Activated effector memory CD4-positive, alpha-beta T cell treated with Interleukin-2 at 50 U/mL for 16 hours (primary cell): ENCODE results near the gene PCYT1A.
A peak's percentile ranks its signal among the peaks of the same experiment; 100 is the strongest.

ENCODE experiments used
- DNase-seq: peaks from one replicate; pipeline ENCODE4 v3.0.0-alpha.2; 2020

The PCYT1A gene

DNA sequence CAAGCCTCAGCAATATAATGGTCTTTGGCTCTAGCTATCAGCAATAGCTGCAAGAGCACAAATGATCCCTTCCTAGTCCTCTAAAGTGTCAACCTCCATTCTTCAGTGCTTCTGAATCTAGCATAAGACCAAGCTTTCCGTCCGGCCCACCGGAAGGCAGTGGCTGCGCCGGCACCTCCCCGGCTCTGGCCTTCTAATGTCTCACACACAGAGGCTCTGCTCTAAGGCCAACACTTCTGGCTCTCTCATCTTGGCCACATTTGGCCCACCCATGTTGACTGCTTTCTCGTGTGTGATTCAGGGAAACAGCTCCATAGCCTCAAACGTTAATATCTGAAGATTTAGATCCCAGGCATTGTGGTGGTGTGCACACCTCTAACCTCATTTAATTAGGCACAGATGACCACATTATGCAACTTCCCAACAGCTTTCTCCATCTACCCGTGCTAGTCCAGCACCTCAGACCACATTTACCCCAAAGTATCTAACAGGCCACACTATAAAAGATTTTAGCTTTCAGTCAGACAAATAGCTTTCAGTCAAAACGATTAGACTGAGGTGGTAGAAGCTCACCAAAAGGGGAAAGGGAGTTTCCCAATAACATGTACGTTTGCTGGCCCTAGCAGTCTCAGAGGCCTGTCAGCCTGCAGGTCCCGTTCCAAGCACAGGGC, 51.9 kb downstream of the PCYT1A start:
- DNase-seq, result no peak

DNA sequence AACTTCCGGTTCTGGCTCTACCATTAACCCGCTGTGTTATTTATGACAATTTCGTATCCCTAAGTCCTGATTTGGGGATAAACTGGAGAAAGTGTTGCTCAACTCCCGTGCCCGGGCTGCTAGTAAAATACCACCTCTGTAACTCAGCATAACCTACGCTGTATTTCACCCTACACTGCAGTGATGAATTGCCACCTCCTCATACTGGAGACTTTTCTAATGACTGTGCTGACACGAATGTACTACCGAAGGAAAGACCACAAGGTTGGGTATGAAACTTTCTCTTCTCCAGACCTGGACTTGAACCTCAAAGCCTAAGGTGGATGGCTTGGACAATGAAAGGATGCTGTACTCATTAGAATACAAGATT, 54.7 kb downstream of the PCYT1A start:
- no peak for DNase-seq

DNA sequence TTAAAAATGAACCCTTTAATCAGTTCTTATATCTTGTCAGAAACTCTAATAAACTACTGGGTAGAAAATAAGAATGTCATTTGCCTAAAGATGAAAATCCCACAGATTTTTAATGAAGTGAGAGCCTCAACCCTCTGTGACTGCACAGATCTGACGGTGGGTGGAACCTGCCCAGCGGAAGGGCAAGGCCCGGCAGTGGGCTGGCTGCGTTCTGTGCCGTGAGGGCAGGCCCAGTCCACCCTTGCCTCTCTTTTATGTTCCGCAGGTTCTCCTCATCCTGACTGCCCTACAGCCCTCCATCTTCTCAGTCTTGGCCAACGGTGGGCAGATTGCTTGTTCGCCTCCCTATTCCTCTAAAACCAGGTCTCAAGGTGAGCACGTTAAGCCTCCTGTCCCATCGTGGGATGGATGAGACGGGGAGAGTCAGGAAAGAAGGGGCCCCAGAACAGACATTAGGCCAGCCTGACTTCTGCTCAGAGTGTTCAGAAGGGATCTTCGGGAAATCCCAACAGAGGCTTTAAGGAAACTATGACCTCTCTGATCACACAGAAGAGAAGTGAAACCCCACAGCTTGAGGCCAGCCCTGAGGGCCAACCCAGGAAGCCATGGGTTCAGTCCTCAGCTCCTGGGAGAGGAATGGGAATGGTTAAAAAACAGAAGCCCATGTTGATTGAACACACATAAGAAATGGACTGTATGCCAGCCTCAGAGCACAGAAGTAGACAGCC, 55.2 kb downstream of the PCYT1A start:
- no peak for DNase-seq

DNA sequence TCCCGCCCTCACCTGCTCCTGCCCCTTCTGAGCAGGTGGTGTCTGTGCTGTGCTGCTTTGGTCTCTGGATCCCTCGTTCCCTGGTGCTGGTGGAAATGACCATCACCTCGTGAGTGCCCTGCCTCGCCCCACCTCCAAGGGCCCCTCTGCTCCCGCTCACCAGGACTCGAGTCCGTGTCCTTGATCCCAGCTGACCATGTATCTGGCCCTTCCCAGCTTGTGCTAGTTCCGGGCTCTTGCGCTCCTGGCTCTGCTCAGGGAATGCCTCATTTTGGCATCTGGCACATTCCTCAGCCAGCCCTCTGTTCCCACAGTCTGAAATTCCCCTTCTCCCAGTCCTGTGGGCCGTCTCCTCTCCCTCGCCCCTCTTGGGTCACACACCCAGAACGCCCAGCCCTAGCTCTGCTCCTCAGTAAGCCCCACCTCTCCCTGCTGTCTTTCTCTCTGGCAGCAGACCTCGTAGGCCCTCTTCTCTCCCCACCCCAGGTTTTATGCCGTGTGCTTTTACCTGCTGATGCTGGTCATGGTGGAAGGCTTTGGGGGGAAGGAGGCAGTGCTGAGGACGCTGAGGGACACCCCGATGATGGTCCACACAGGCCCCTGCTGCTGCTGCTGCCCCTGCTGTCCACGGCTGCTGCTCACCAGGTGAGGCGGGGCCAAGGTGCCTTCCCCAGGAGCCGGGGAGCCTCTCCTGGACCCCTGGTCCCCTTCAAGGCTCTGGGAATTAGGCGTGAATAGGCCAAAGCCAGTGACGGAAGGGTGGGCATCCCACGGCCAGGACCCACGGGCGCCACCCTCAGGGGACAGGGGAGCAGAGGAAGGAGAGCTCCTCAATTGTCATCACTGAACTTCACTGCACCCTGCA, 59.7 kb downstream of the PCYT1A start:
- DNase-seq, result no peak

DNA sequence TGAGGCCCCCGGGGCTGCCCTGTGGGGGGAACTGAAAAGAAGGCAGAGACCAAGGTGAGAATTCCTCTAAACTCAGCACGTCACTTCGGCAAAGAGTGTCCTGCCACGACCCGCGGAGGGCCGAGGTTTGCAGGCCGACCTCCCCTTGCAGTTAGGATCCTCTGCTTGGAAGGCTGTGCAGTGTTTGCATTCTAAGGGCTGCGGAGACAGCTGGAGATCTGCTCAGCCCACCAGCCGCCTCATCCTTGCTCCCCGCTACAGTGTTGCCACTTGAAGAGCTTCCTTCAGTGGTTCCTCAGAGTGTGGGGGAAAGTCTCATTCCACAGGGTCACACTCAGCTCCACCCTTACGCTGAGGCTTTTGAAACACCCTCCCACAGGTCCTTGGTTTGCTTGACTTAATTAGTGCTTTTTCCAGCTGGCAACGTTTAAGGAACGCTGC, 60.4 kb downstream of the PCYT1A start:
- no peak for DNase-seq

DNA sequence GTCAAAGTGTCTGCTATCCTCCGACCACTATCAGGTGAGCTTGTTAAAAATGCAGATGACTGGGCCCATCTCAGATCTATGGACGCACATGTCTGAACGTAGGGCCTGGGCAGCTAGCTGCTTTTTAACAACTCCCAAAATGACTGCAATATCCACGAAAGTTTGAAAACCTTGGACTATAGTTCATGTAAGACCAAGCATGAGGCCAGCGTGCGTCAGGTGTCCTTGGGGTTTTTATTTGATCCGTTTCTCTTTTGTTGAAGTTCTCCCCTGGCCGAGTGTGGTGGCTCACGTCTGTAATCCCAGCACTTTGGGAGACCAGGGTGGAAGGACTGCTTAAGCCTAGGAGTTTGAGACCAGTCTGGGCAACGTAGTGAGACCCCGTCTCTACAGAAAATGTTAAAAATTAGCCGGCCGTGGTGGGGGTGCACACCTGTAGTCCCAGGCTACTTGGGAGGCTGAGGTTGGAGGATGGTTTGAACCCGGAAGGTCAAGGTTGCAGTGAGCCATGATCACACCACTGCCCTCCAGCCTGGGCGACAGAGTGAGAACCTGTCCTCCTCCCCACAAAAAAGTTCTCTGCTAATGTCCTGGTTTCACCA, 61.7 kb downstream of the PCYT1A start:
- DNase-seq, result no peak

DNA sequence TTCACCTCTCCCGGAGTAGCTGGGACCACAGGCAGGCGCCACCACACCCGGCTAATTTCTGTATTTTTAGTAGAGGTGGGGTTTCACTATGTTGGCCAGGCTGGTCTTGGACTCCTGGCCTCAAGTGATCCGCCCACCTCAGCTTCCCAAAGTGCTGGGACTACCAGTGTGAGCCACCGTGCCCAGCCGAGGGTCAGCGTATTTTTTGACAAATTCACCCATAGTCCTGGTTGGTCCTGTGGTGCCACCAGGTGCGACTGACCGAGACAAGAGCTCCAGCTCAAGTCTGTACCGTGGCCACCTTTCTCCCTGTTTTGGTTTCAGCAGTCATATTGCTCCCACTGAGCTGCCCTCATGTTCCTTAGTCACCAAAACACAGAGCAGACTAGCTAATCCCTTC, 62.4 kb downstream of the PCYT1A start:
- no peak for DNase-seq

DNA sequence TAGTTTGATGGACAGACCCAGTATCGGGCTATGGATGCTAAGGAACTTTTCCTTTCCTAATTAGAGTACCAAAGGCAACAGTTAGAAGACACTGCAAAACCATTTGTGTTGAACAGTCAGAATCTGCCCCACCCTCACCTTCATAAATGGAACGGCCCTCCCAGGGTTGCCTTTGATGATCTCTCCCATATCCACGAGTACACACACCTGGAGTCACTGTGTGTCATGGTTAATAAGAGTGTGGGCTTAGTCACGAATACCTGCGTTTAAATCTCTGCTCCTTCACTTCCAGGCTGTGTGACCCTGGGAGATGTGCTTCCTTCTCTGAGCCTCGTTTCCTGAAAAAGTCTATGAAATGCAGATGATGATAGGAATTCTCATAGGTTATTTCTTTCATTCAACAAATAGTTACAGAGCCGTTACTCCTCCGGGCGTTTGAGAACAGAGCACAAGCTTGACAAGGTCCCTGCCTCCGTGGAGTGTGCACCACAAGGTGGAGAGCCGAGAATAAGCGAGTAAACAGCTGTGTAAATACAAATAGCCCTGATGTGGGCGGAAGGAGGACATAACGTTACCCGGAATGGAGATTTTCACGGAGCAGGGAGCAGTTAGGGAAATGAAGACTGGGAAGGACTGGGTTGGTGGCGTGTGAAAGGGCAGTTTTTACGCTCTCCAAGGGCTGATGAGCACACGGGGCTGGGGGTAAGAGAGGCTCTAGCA, 64.5 kb downstream of the PCYT1A start:
- no peak for DNase-seq

DNA sequence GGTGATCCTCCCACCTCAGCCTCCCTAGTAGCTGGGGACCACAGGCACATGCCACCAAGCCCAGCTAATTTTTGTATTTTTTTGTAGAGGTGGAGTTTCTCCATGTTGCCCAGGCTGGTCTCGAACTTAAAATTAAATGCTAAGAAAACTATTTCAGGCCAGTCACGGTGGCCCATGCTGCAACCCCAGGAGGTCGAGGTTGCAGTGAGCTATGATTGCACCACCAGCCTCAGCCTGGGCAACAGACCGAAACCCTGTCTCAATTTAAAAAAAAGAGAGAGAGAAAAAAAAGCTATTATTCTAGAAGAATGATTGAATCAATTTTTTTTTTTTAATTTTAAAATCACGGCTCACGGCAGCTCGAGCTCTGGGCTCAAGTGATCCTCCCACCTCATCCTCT, 66.5 kb downstream of the PCYT1A start:
- DNase-seq, result no peak

DNA sequence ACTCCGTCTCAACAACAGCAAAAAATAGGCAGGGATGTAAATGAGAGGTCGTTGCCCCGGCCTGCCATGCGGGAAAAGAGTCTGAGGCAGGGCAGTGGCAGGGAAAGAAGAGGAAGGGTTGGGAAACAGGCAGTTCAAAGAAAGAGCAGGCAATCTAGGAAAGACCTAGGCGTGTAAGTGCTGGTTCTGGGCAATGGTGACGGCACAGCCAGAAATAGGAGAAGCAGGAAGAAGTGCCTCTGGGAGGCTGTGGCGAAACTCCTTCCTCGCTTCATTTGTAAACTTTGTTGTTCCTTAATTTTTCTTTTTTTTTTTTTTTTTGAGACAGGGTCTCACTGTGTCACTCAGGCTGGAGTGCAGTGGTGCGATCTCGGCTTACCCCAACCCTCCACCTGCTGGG, 66.9 kb downstream of the PCYT1A start:
- no peak for DNase-seq

DNA sequence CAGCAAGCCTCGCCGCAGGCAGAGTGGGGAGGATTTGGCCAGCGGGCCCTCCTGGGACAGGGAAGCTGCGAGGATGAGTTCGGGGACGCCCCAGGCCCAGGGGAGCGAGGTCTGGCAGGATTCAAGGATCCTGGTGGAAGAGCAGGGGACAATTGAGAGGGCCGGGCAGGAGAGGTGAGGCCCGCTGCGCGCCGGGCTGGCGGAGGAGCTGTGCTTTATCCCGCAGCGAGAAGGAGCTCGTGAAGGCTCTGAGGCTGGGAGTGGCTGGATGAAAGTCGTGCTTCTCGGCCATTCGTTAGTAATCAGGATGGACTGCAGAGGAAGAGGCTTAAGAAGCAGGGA, 67.6 kb downstream of the PCYT1A start:
- no peak for DNase-seq

DNA sequence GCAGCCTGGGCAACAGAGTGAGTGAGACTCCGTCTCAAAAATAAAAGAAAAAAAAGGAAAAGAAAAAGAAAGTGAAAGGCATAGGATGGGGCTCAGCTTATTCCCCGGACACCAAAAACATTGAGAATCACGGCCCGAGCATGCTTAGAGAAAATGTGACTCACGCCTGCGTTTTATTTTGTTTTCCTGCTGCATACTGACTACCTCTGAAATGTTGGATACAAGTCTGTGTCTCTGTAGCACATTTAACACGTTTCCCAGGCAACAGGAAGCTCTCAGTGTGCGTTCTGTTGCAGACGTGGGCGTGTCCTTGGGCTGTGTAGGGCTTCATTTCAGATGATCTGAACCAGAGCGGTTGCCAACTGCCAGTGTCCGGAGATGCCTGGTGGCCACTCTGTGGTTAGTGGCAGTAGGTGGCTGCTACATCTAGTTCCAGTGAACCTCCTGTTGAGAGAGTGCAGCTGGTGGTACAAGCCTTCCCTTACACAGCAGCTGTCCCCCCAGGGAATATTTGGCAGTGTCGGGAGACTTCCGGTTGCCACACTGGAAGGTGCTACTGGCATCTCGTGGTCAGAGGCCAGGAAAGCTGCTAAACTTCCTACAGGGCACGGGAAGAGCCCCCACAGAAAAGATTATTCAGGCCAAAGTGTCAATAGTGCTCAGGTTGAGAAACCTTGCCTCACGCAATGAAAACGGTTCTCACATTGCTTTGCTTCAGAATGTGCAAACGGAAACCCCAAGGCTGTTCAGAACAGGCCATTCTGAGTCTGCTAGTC, 68.1 kb downstream of the PCYT1A start:
- peak; percentile 37 for DNase-seq

DNA sequence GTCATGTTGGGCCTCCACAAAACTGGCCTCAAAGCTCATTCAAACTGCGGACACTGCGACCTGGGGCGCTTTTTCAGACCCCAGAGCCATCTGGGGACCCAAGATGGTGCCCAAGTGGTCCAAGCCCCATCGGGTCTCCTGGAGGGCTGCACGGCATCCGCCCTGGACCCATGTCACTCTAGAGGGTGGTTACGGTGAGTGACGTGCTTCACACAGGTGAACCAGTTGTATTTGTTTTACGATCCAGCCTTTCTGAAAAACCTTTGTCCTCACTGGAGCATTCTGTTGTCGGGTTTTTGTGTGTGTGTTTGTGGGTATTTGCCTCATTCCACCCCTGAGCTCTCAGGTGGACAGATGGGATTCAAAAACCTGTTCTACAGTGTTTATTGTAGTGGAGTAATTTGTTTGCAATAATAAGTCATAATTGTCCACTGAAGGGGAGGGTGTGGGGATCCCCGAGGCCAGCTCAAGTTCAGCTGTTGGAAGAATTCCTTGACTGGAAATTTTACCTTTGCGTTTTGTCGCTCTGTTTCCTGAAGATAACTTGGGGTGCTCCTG, 69.3 kb downstream of the PCYT1A start:
- no peak for DNase-seq

DNA sequence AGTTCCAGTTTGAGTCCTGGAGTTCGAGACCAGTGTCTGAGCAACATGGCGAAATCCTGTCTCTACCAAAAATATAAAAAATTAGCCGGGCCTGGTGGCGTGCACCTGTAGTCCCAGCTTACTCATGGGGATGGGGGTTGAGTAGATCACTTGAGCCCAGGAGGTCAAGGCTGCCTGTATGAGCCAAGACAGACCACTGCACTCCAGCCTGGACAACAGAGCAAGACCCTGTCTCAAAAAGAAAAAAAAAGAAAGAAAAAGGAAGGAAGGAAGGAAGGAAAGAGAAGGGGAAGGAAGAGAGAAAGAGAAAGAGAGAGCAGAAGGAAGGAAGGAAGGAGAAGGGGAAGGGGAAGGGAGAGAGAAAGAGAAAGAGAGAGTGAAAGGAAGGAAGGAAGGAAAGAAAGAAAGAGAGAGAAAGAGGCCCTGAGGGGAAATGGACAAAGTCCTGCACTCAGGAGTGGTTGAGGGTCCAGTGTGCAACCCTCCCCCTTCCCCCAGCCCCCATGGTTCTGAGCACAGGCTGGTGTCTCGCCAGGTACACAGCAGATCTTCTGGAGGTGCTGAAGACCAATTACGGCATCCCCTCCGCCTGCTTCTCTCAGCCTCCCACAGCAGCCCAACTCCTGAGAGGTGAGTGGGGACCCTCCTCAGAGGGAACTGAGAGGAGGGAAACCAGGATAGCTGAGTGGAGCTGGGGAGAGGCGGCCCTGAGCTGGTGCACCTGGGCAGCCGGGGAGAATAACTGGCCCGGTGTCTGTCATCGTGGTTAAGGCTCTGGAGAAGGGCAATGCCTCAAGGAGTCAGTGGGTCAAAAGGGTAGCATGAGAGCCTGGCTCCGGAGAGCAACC, 70.0 kb downstream of the PCYT1A start:
- no peak for DNase-seq

DNA sequence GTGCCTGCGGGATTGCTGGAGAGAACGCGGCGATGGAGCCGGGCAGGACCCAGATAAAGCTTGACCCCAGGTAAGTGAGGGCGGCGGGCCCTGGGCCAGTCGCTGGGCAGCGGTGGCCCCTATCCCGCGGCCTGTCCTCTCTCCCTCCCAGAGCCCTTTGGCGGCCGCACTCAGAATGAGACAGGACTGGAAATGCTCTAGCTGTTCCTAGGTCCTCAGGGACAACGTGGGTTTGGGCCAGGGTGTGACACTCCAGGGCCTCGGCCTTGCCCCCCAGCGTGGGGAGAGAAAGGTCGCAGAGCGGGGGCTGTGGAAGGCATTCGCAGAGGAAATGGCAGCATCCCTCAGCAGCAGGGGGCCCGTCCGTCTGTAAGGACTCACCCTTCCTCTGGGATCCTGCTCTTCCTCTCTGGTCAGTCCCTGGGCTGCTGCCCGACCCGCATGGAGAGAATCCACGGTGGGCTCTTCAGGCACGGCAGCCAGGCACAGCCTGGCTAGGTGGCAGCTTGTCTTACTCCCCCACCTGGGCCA, 70.8 kb downstream of the PCYT1A start:
- DNase-seq, result no peak

DNA sequence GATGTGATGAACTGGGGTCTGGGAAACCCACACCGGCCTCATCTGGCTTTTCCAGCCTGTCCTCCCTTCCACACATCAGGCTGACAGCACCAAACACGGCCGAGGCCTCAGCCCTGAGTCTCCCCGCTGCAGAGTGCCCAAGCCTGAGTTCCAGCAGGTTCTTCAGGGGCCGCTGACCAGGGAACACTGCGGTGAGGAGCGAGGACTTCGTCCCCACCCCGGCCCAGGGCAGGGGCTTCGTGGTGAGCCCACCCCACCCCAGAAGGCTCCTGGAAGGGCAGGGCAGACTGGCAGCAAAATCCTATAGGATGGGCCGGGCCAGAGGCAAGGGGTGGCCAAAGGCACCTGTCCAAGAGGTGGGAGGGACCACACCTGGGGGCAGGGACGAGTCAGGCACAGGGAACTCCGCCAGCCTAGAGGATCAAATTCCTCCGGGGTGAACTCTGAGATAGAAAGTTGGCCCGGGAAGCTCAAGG, 71.4 kb downstream of the PCYT1A start, which contains the start of gene SLC51A:
Gene SLC51A, plus strand, starts transcription at position 446 of the 476 bp plus-strand sequence. CDS start 179 bp downstream, outside the sequence.
- DNase-seq, result no peak

DNA sequence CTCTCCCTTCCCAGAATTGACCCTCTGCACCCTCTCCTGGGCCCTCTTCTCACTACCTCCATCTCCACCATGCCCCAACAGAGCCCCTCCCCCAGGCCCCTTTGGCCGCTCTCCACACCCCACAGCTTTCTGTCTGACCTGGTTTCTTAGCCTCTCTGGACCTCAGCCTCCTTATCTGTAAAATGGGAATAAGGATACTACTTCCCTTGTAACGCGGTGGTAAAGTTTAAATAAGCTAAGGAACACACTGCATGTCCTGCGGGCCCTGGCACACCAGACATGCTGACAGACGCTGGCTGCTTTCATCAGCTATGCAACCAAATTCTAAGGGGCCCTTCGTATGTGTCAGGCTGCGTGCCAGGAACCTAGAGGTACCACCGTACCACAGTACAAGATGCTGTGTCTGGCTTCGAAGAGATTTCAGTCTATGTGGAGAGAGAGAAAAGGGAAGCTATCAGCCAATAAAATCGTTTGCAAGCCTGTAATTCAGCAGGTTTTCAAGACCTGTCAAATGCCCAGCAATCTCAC, 72.0 kb downstream of the PCYT1A start:
- no peak for DNase-seq

DNA sequence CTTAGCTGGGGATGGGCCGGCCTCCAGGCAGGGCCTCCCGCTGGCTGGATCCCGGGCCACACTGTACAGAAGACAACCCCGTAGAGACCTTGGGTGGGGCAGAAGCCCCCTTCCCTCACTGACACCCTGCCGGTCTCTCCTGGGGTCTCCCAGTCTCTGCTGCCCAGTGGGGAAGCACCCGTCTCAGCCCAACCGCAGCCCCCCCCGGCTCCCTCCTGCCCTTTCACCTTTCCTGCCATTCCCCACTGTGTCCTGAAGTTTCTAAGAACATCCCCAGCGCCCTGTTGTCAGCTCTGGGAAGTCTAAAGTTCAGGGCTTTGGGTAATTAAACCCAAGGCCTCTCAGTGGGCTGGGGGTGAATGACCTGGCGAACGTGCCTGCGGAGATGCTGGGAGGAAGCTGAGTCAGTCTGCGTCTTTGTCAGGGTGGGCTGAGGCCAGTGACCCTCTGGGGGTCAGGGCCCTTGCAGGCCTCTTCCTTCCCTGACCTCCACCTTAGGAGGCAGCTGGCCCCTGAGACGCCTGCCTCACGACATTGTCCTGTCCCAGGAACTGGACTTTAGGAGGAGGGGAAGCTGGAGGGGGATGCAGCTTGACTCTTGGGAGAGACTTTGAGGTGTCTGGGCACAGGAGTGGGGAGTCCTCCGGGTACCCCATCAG, 72.6 kb downstream of the PCYT1A start:
- DNase-seq, result no peak
